ENCODE data around the gene CMTM2.

CMTM2 gene

GRCh38 chr16:66539623-66540469 lies 39.4 kb upstream of the CMTM2 start:
- no peaks in the 10 kb centered on the region for H3F3A ChIP-seq (ENCODE audit: low read depth)
- TF ChIP-seq CTCF (conservative IDR thresholded peaks at IDR 0.05; ENCODE audit: low read length) (no peak), EZH2phosphoT487 (IDR thresholded peaks at IDR 0.05; ENCODE audit: borderline replicate concordance) (no peak)
- peak overlapping the region; percentile 32 for H3K9ac ChIP-seq (ENCODE audit: low read depth, low read length, poor library complexity, severe bottlenecking)
- peak overlapping the region; percentile 22 for H3K4me3 ChIP-seq (ENCODE audit: low read length, poor library complexity, severe bottlenecking)
- H3K9me2 ChIP-seq (replicated peaks; ENCODE audit: low read depth, low read length), result no peaks in the 10 kb centered on the region
- peaks cover 40% of the 10 kb centered on the region for H3K4me1 ChIP-seq (ENCODE audit: insufficient read depth, low read length, poor library complexity, severe bottlenecking)
- H3K27me3 ChIP-seq (ENCODE audit: insufficient read depth, low read length, poor library complexity, severe bottlenecking), result no peaks in the 10 kb centered on the region
- H3K79me2 ChIP-seq (ENCODE audit: insufficient read depth, low read length), result no peaks in the 10 kb centered on the region; the same call in 1 of the 2 replicates
- H3K36me3 ChIP-seq (ENCODE audit: insufficient read depth, low read length), result no peaks in the 10 kb centered on the region
- H2AFZ ChIP-seq (ENCODE audit: low read length), result no peak overlapping the region
- no peaks in the 10 kb centered on the region for H3K9me3 ChIP-seq (ENCODE audit: insufficient read depth, low read depth, low read length)
- peak overlapping the region; percentile 58 for H3K4me2 ChIP-seq (ENCODE audit: low read depth, low read length, poor library complexity, severe bottlenecking)
- no peaks in the 10 kb centered on the region for H4K20me1 ChIP-seq (ENCODE audit: insufficient read depth, low read length, poor library complexity, severe bottlenecking)

GRCh38 chr16:66541388-66542355 lies 37.6 kb upstream of the CMTM2 start:
- H2AFZ ChIP-seq (ENCODE audit: low read length), result no peak overlapping the region
- H3K9me3 ChIP-seq (ENCODE audit: insufficient read depth, low read depth, low read length), result no peaks in the 10 kb centered on the region
- H3K27me3 ChIP-seq (ENCODE audit: insufficient read depth, low read length, poor library complexity, severe bottlenecking), result no peaks in the 10 kb centered on the region
- H3F3A ChIP-seq (ENCODE audit: low read depth), result no peaks in the 10 kb centered on the region
- H3K36me3 ChIP-seq (ENCODE audit: insufficient read depth, low read length), result no peaks in the 10 kb centered on the region
- H3K9ac ChIP-seq (ENCODE audit: low read depth, low read length, poor library complexity, severe bottlenecking), result no peak overlapping the region
- H3K4me1 ChIP-seq (ENCODE audit: insufficient read depth, low read length, poor library complexity, severe bottlenecking), result peaks cover 40% of the 10 kb centered on the region
- H3K9me2 ChIP-seq (replicated peaks; ENCODE audit: low read depth, low read length), result no peaks in the 10 kb centered on the region
- H3K4me3 ChIP-seq (ENCODE audit: low read length, poor library complexity, severe bottlenecking), result no peak overlapping the region
- no peaks in the 10 kb centered on the region; the same call in 1 of the 2 replicates for H3K79me2 ChIP-seq (ENCODE audit: insufficient read depth, low read length)
- TF ChIP-seq CTCF (conservative IDR thresholded peaks at IDR 0.05; ENCODE audit: low read length) (no peak), EZH2phosphoT487 (IDR thresholded peaks at IDR 0.05; ENCODE audit: borderline replicate concordance) (no peak)
- no peak overlapping the region for H3K4me2 ChIP-seq (ENCODE audit: low read depth, low read length, poor library complexity, severe bottlenecking)
- no peaks in the 10 kb centered on the region for H4K20me1 ChIP-seq (ENCODE audit: insufficient read depth, low read length, poor library complexity, severe bottlenecking)

- H4K20me1 ChIP-seq (ENCODE audit: insufficient read depth, low read length, poor library complexity, severe bottlenecking), result no peaks in the 10 kb centered on the region
- TF ChIP-seq CTCF (conservative IDR thresholded peaks at IDR 0.05; ENCODE audit: low read length) (no peak), EZH2phosphoT487 (IDR thresholded peaks at IDR 0.05; ENCODE audit: borderline replicate concordance) (no peak)
- H3K27me3 ChIP-seq (ENCODE audit: insufficient read depth, low read length, poor library complexity, severe bottlenecking), result no peaks in the 10 kb centered on the region
- H3K4me3 ChIP-seq (ENCODE audit: low read length, poor library complexity, severe bottlenecking), result no peak overlapping the region
- no peak overlapping the region for H2AFZ ChIP-seq (ENCODE audit: low read length)
- no peak overlapping the region for H3K4me2 ChIP-seq (ENCODE audit: low read depth, low read length, poor library complexity, severe bottlenecking)
- H3K4me1 ChIP-seq (ENCODE audit: insufficient read depth, low read length, poor library complexity, severe bottlenecking), result peaks cover 43% of the 10 kb centered on the region
- H3K9me2 ChIP-seq (replicated peaks; ENCODE audit: low read depth, low read length), result no peaks in the 10 kb centered on the region
- H3K9me3 ChIP-seq (ENCODE audit: insufficient read depth, low read depth, low read length), result no peaks in the 10 kb centered on the region
- H3K9ac ChIP-seq (ENCODE audit: low read depth, low read length, poor library complexity, severe bottlenecking), result no peak overlapping the region
- H3K79me2 ChIP-seq (ENCODE audit: insufficient read depth, low read length), result peaks cover 3% of the 10 kb centered on the region; the same call in 1 of the 2 replicates
- H3F3A ChIP-seq (ENCODE audit: low read depth), result no peaks in the 10 kb centered on the region
- no peaks in the 10 kb centered on the region for H3K36me3 ChIP-seq (ENCODE audit: insufficient read depth, low read length)
These were observed 36.9 kb upstream of the CMTM2 start for GRCh38 chr16:66542396-66542795.

Measured in Loucy (cell line).